Cerebellar cortex (tissue), 1 donor: Measurements from ENCODE around the gene TRIB2.
"Not testable (repeated sequence)": the region's sequence is repeated elsewhere in the genome, so short reads cannot be mapped to it uniquely, and the experiment has no call there.

Experiments
- DNase-seq: peaks from one replicate; pipeline ENCODE4 v3.0.0-alpha.2; 2015; ENCODE audit warnings: low spot score

Gene TRIB2

DNA sequence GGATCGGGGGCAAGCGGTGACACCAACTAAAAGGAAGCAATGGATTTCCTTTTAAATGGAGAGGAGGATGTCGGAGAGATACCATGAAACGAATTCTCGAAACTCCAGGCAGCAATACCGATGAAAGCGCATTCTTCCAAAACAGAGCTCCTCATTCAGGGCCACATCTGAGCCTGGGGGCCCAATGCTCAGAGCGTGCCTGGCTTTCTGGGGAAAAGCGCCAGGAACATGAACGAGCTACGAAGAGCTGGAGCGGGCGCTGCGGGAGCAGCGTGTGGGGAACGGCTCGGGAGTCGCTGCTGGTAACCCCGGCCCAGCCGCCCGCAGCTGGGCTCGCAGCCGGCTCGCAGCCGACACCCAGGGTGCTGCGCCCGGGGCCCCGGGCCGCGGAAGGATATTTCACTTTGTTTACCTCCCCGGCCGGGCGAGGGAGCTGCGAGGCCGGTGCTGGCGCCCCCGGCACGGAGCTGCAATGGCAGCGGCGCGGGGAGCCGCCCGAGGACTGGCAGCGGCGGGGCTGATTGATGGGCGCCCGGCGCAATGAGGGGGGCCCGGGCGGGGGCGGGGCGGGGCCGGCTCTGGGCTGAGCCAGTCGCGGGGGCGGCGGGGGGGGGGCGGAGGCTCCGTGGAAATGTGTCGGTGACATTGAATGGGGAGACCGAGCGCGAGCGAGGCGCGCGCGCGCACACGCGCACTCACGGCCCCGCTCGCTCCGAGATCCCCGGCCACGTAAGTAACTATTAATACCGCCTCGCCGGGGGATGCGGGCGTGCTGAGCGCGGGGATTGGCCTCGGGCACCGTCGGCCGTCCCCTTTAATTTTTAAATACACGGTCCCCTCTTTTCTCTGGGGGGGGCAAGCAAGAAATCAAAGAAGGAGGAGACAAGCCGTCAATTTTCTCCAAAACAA lies at the start of gene TRIB2:
Gene TRIB2 (plus strand): TSS at position 655 of the 909 bp plus-strand sequence. CDS start 1,372 bp downstream, outside the sequence.
- peak; percentile 69 for DNase-seq

DNA sequence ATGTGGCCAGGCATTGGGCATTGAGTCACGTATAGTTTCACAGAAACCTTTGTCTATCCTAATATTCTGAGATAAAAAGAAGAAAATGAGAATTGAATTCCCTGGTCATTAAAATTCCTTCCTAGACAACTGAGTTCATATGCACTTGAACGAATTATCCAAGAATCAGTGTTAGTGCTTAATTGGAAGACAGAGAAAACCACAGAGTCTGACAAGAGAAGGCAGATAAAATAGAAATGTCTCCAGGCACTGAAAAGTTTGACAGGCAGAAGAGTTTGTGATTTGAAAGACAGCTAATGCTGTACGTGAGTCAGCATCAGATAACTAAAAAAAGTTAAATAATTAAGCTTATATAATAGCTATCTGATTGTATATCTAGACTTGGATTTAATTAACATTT lies 47.7 kb upstream of the TRIB2 start:
- no peak for DNase-seq

DNA sequence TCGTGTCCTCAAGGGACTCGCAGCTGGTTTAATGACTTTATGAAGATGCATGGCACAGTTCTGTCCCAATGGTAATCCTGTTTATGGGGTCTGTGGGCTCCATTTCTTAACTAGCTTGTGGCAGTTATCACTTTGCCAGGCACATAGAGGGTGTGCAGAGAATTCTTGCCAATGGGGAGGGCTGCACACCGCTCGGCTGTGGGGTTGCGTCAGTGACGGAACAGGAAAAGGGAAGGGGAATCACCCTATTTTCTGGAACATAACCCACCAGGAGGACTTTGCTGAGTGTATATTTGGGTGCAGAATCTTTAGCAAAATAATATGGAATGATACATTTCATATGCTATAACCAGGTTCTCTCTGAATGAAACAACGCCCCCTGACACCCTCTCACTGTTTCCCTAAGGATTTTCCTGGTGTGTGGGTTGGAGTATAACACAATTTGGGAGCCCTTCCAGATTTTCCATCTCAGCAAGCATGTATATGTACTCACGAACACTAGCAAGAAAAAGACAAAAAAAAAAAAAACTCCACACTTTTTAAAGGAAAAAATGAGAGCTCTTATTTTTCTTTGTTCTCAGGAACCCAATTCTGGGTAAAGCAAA lies 43.9 kb upstream of the TRIB2 start:
- DNase-seq: no peak

DNA sequence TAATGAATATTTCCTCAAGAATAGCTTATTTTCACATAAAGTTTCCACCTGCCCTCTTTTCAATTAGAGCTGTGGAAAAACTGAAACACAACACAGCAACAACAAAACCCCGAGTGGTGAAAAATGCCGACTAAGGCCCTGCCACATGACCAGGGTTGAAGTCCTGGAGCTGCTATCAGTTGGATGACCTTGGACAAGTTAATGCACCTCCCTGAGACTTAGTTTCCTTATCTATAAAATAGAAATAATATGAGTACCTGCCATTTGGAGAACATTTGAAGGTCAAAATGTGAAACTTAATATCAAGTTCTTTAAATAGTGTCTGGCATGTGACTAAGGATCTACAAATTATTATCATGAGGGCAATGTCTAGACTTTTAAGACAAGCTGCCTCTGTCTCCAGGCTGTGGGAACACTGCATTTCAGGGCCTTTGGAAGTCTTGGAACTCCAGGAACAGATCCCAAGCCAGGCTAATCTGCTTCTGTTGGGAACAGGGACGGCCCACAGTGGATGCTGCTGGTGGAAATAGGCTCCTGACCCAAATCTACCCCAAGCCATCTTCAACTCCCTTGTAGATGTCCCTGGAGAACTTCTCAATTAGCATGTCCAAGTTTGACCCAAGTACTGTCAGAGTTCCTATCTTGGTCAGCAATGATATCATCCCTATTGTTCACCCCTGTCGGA lies 42.0 kb upstream of the TRIB2 start:
- no peak for DNase-seq

DNA sequence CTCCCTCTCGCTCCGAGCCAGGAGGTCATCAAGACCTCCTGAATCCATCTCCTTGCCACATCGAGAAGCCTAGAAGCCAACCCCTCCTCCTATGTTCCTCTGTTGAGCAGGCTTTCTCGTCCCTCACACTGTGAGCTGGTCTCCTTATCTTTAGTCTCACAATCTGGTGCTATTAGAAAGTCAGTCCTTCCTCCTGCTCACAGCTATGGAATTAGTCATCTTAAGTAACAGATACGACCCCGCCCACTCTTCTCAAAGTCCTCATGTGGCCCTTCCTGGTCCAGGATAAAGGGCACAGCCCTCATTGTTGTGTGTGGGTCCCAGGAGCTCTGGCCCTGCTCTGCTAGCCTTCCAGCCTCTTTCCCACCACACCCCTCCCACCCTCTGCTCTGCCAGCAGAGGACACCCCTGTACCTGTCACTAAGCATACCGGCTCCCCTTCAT lies 41.4 kb upstream of the TRIB2 start:
- DNase-seq: no peak

DNA sequence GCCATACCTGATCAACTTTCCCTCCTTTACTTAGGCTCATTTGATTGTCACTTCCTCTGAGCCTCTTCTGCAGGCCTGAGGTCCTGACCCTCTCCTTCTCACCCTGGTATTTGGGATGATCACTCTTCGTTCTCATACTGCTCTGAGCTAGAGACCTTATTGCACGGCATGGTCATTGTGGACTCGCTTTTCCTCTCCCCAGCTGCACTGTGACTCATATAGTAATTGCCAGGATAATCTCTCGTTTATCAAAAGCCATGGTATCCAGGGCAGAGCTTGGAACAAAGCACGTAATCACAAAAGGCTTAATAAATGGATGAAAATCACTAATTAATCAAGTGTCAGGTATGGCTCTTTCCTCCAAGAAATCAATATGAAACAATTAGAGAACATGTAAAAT lies 40.9 kb upstream of the TRIB2 start:
- DNase-seq: no peak

DNA sequence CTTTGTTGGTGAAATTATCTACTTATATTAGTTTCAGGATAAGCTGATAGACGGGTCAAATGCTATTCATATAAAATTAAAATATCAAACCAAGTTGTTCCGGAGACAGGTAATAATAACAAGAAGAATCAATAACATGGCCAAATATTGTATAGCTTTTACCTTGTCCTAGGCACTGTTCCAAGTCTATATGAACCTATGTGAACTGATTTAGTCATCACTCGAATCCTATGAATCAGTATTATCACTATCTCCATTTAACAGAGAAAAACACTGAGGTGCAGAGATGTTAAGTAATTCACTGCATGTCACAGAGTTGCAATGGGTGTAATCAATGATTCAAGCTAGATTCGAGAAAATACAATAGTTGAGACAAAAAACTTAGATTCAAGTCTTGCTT lies 40.0 kb upstream of the TRIB2 start:
- DNase-seq: no peak

DNA sequence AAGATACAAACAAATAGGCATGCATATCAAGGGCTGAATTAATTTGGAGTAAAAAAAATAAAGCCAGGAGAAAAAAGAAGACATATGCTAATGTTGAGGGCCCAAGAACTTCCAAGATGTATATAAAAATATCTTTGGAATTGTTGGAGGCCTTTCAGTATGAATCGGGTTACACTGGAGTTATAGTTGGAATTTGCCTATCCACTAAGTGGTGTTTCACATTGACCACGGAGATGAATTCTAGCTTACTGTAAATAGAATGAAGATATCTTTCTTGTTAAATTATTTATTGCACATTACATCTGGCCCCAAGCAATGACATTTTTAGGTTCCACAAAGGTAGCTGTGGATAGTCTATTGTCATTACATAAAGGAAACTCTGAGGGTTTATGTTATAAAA lies 38.5 kb upstream of the TRIB2 start:
- DNase-seq: no peak

DNA sequence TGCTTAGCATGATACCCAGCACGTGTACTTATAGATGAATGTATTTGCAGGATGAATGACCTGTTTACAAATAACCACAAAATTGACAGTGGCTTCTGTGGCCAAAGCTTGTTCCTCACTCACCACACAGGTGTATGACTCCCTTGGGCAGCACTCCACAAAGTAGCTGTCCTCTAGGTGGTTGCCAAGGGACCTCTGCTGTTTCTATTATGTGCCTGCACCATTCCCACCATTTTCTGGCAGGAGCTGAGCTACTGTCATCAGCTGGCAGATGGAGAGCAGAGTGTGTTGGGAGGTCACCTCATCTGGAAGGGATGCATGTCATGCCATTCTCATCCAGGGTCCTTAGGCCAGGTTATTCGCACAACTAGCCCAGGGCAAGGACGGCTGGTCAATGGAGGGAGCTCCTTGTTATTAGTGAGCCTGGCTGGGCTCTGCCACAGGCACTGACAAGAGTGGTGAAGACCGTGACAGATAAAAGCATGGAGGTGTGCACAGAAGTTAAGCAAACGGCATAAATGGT lies 37.1 kb upstream of the TRIB2 start:
- DNase-seq: no peak

DNA sequence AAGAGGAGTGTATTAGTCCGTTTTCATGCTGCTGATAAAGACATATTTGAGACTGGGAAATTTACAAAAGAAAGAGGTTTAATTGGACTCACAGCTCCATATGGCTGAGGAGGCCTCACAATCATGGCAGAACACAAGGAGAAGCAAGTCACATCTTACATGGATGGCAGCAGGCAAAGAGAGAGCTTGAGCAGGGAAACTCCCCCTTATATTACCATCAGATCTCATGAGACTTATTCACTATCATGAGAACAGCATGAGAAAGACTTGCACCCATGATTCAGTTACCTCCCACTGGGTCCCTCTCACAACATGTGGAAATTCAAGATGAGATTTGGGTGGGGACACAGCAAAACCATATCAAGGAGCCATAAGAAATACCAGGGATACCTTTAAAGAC lies 36.6 kb upstream of the TRIB2 start:
- DNase-seq: not testable (repeated sequence)

DNA sequence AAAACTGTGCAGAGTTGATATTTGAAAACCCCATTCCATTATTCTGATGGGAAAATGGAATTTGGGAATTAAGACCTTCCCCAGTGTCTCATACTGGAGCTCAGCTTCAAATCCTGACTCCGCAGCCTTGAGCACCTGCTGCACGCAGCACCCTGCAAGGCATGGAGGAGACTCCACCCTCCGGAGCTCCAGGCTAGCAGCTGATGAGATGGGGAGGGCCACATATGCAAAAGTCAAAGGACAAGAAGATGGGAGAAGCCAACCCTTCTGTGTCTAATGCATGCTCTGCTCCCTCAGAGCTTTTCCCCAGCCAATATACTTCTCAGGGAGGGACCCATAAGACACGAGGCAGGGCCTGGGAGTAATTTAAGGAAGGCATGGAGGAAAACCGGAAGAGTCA lies 34.7 kb upstream of the TRIB2 start:
- no peak for DNase-seq

DNA sequence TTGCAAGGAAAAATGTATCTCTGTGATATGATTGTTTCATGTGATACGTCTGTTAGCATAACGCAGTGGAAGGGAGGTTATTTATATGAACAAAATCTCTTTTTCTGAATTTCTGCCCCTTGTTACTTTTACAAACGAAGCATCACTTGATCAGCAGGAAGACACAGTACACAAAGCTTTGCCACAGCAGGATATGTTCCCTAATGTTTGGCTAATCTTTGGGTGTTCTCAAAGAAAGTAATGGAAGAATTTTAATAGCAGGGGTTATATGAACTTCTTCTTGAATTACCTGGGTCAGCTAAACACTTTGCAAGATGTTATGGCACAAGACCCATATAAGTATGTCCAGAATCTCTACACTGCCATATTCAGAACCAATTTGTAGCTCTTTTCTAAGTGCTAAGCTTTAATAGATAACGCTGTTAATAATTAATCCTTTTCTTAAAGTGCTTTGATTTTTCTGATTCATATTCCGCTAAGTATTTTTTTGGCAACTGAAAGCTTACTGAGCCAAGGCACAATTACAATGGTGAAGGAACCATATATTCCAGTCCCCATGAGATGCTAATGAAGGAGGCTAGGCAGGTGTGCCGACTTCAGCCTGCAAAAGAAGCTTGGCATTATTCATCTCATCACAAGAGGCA lies 33.2 kb upstream of the TRIB2 start:
- DNase-seq: no peak

DNA sequence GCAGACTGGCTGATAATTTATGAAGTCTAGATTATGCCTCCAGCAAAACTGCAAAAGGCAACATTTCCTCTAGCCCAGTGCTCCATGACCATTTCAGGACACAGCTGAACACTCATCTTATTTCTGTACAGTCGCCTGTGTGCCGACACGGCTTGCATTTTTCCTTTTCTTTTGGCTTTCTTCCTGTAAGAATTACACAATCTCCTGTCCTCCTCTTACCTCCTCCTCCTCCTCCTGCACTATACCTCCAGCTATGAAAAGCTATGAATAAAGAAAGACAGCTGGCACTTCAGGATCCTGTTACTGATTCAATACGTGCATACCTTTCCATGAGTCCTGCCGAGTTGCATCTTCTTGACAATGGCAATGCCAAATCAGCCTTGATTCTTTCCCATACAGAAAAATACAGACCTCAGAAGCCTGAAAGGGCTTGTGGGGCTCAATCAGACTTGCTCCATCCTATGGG lies 32.2 kb upstream of the TRIB2 start:
- DNase-seq: no peak

DNA sequence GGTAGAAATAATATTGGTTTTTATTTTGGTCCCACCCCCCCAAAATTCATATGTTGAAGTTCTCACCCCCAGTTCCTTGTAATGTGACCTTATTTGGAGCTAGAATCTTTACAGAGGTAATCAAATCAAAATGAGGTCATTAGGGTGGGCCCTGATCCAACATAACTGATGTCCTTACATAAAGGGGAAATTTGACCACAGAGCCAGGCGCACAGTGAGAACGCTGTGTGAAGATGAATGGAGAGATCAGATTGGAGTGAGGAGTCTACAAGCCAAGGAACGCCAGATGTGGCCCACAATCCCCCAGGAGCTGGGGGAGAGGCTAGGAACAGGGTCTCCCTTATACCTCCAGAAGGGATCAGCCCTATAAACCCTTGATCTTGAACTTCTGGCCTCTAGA lies 31.6 kb upstream of the TRIB2 start:
- no peak for DNase-seq

DNA sequence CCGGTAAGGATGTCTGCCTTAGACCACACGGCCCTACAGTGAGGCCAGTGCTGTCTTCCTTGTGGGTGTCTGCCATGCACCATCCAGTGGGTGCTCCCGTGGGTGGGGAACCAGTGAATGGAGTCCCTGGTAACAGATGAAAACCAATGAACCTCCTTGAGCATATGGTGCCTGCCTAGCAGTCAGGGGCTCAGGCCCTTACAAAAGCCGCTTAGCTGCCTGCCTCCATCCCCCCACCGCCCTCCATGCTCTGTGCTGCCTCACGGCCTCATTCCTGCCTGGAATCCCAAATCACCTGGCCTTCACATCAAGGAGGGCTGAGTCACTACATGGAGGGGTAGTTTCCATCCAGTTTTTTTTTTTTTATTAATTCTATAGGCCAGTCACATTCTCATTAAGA lies 30.8 kb upstream of the TRIB2 start:
- no peak for DNase-seq

DNA sequence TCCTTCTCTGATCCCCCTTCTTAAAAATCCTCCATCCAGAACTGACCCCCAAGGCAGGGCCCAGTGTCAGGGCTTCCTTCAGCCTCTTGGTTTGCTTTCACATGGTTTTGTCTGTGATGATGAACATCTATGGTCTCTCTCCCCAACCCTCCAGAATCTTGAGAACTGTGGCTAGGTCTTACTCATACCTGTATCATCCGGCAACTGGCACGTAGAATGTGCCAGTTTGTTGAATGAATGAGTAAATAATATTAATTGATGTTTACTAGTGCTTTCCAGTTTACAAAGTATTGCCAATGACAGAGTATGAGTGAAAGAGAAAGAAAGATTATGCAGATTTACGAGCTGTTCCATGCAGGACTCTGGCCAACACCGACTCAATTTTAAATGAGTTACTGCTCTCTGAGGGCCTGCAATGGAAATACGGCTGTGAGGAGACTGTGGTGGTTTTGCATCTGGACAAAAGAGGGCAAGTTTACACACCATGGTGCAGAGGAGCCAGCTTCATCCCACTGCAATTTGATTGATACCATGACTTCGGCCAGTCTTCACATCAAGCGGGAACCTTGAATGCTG lies 29.9 kb upstream of the TRIB2 start:
- DNase-seq: no peak

DNA sequence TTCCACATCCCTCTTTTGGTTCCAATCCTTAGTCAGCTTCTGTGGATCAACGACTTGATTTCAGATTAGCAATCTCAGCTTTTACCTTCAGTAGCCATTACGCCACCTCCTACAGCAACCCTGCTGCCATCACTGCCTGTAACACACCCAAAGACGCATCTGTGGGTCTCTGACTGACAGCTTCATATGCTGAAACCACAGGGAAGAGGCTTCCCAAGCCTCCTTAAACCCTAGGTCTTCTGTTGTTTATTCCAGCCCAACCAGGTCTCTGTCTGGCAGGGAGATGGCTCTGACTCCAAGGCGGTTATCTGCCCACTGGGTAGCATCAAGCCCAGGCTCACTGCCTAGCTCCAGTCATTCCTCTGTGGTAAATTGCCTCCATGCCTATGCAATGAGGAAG lies 28.6 kb upstream of the TRIB2 start:
- DNase-seq: no peak

DNA sequence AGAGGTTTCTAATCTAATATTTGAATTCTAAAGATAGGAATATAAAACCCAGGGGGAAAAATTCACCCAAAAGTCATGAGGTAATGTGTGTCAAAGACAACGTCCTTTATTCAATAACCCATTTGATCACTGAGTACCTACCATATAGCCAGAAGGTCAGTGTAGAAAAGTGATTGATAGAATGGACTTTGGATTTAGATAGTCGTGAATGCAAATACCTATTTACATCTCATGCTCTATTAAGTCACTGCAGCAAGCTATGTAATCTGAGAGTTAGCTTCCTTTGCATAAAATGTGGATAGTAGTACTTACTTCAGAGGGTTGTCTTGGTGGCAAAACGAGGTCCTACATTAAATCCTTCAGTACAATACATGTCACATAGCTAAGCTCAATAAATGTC lies 27.8 kb upstream of the TRIB2 start:
- DNase-seq: no peak

DNA sequence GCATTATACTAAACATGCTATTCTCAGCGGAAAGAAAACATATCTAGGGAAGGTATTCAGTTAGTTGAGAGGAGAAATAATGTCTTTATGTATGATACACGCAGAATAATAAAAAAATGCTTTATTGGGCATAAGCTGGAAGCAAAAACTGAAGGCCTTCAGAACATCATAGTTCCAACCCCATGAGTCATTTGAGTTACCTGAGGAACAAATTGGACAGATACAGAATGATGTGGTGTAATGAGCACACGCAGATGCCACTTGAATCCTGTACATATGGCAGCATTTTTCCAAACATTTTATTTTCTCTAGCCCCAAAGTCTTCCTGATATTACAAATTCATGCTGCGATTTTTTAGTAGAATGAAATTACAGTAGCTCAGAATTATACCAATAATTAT lies 23.2 kb upstream of the TRIB2 start:
- no peak for DNase-seq

DNA sequence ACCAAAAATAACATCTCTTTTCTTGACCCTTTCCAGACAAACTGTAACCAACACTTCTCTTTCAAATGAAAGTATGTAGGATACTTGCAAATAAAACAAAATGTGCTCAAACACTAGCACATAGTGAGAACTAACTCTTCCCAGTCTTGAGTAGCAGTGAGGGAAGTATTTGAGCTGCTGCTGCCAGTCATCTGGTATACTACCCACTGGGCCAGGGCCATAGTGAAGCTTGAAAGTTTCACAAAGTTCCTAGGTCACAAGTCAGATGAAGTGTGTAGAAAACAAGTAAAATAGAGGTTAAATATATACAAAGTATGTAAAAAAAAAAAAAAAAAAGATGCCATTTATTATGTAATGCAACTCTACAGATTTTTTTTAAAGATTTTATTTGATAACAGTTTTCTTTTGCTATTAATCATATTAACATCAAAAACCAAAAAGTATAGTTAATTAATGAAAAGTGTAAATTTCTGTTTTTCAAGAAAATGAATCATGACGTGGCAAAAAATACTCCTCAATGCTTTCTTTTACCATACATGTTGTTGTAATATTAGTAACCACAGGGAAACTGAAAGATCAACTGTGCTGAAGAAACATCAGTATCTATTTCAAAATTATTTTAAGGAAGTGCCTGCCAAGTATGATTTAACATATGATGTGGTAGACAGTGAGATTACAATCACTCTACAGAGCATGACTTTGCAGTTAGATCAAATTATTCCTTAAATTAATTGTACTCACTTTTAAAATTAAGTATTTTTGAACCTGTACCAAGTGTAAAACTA lies 21.6 kb upstream of the TRIB2 start:
- no peak for DNase-seq

DNA sequence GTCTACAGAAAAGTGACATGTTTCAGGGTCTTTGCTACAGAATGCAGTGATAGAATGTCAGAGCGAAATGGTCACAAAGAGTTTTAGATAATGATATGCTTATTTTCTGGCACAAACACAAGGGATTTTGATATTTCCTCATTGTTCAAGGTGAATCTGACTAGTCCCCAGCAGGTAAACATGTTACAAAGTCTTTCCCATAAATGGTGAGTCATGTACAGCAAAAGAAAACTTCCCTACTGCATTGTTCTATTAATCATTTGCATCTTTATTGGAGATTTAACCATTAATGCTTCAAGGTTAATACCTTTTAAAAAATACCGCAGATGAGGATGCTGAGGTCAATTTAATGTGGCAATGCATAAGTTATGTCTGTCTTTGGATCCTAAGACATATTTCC lies 19.1 kb upstream of the TRIB2 start:
- no peak for DNase-seq
